ENCODE measurements around the gene TEKT4. TPM values are rescaled to one million over a fixed set of nuclear protein-coding genes. Genes with fewer than 3 reads are reported as not detected.
"Not testable (repeated sequence)": the region's sequence is repeated elsewhere in the genome, so short reads cannot be mapped to it uniquely, and the experiment has no call there.

The TEKT4 gene
- total RNA-seq: not detected

- Mint-ChIP-seq H3K4me3 (no peak within 1 kb of the TSS), H3K9me3 (no peaks in the 10 kb centered on the region)
These were observed at the start of gene TEKT4 for GRCh38 chr2:94871226-94872087. Gene TEKT4, plus strand, starts transcription at chr2:94871430. Its CDS starts 150 bp downstream, at chr2:94871580.

GRCh38 chr2:94839224-94839623 lies 32.0 kb upstream of the TEKT4 start:
- H3K4me3 Mint-ChIP-seq, H3K4me1 Mint-ChIP-seq, H3K9me3 Mint-ChIP-seq, DNase-seq, H3K27ac Mint-ChIP-seq, H3K36me3 Mint-ChIP-seq: not testable (repeated sequence)
- H3K27me3 Mint-ChIP-seq: peaks cover 11% of the 10 kb centered on the region

More at GRCh38 chr2:94871226-94872087, at the start of gene TEKT4:
- no peak for DNase-seq
- H3K27ac Mint-ChIP-seq: no peak within 1 kb of the TSS
- no peaks in the 10 kb centered on the region for H3K4me1 Mint-ChIP-seq
- no peaks in the 10 kb centered on the region for H3K36me3 Mint-ChIP-seq
- peaks cover 39% of the 10 kb centered on the region for H3K27me3 Mint-ChIP-seq

- Mint-ChIP-seq H3K27me3 (peaks cover 44% of the 10 kb centered on the region), H3K4me3 (peak overlapping the region; percentile 65)
- not testable (repeated sequence) for H3K4me1 Mint-ChIP-seq, H3K36me3 Mint-ChIP-seq, H3K27ac Mint-ChIP-seq, H3K9me3 Mint-ChIP-seq, DNase-seq
These were observed 14.4 kb upstream of the TEKT4 start for GRCh38 chr2:94856856-94857255.

- not testable (repeated sequence) for H3K36me3 Mint-ChIP-seq, H3K4me1 Mint-ChIP-seq, DNase-seq, H3K9me3 Mint-ChIP-seq
- Mint-ChIP-seq H3K27ac (peak overlapping the region; percentile 54), H3K4me3 (peak overlapping the region; percentile 65), H3K27me3 (peaks cover 47% of the 10 kb centered on the region)
These were observed 13.7 kb upstream of the TEKT4 start for GRCh38 chr2:94857367-94858162.

GRCh38 chr2:94858163-94858888 lies 12.9 kb upstream of the TEKT4 start:
- not testable (repeated sequence) for H3K4me3 Mint-ChIP-seq, H3K4me1 Mint-ChIP-seq, H3K27ac Mint-ChIP-seq, H3K9me3 Mint-ChIP-seq, H3K36me3 Mint-ChIP-seq, DNase-seq
- H3K27me3 Mint-ChIP-seq: peaks cover 52% of the 10 kb centered on the region

GRCh38 chr2:94861308-94862152 lies 9.7 kb upstream of the TEKT4 start:
- H3K4me1 Mint-ChIP-seq: peaks cover 7% of the 10 kb centered on the region
- peaks cover 63% of the 10 kb centered on the region for H3K27me3 Mint-ChIP-seq
- DNase-seq: no peak
- H3K27ac Mint-ChIP-seq: no peak overlapping the region
- peaks cover 2% of the 10 kb centered on the region for H3K9me3 Mint-ChIP-seq
- H3K4me3 Mint-ChIP-seq: no peak overlapping the region
- H3K36me3 Mint-ChIP-seq: no peaks in the 10 kb centered on the region

- H3K9me3 Mint-ChIP-seq, H3K4me1 Mint-ChIP-seq, DNase-seq, H3K36me3 Mint-ChIP-seq, H3K27ac Mint-ChIP-seq, H3K4me3 Mint-ChIP-seq: not testable (repeated sequence)
- H3K27me3 Mint-ChIP-seq: peaks cover 57% of the 10 kb centered on the region
These were observed 8.3 kb upstream of the TEKT4 start for GRCh38 chr2:94862903-94863302.

GRCh38 chr2:94869131-94869530 lies 2.1 kb upstream of the TEKT4 start:
- H3K36me3 Mint-ChIP-seq: no peaks in the 10 kb centered on the region
- no peak overlapping the region for H3K4me3 Mint-ChIP-seq
- no peak for DNase-seq
- H3K27ac Mint-ChIP-seq: no peak overlapping the region
- H3K27me3 Mint-ChIP-seq: peaks cover 35% of the 10 kb centered on the region
- no peaks in the 10 kb centered on the region for H3K4me1 Mint-ChIP-seq
- no peaks in the 10 kb centered on the region for H3K9me3 Mint-ChIP-seq

GRCh38 chr2:94869552-94870439 lies 1.4 kb upstream of the TEKT4 start:
- no peaks in the 10 kb centered on the region for H3K9me3 Mint-ChIP-seq
- no peak for DNase-seq
- no peak overlapping the region for H3K4me3 Mint-ChIP-seq
- H3K27me3 Mint-ChIP-seq: peaks cover 34% of the 10 kb centered on the region
- H3K36me3 Mint-ChIP-seq: no peaks in the 10 kb centered on the region
- H3K4me1 Mint-ChIP-seq: no peaks in the 10 kb centered on the region
- H3K27ac Mint-ChIP-seq: no peak overlapping the region

GRCh38 chr2:94870440-94871225 lies 597 bp upstream of the TEKT4 start:
- Mint-ChIP-seq H3K4me3 (no peak overlapping the region), H3K27ac (no peak overlapping the region), H3K4me1 (no peaks in the 10 kb centered on the region), H3K36me3 (no peaks in the 10 kb centered on the region), H3K9me3 (no peaks in the 10 kb centered on the region), H3K27me3 (peaks cover 39% of the 10 kb centered on the region)
- DNase-seq: peak; percentile 55

GRCh38 chr2:94872088-94872618 lies 923 bp downstream of the TEKT4 start:
- H3K27me3 Mint-ChIP-seq: peaks cover 34% of the 10 kb centered on the region
- no peak for DNase-seq
- no peaks in the 10 kb centered on the region for H3K36me3 Mint-ChIP-seq
- H3K9me3 Mint-ChIP-seq: no peaks in the 10 kb centered on the region
- H3K4me3 Mint-ChIP-seq: no peak overlapping the region
- no peaks in the 10 kb centered on the region for H3K4me1 Mint-ChIP-seq
- no peak overlapping the region for H3K27ac Mint-ChIP-seq

- peaks cover 34% of the 10 kb centered on the region for H3K27me3 Mint-ChIP-seq
- no peaks in the 10 kb centered on the region for H3K4me1 Mint-ChIP-seq
- no peaks in the 10 kb centered on the region for H3K9me3 Mint-ChIP-seq
- no peak for DNase-seq
- no peak overlapping the region for H3K27ac Mint-ChIP-seq
- H3K36me3 Mint-ChIP-seq: no peaks in the 10 kb centered on the region
- H3K4me3 Mint-ChIP-seq: no peak overlapping the region
These were observed 1.6 kb downstream of the TEKT4 start for GRCh38 chr2:94872676-94873361.

Measured in activated naive CD8-positive, alpha-beta T cell treated with anti-CD3 and anti-CD28 coated beads for 36 hours (primary cell).